Cardiac septum (tissue), 1 donor: Measurements from ENCODE around the gene LGMN. TPM values are rescaled to one million over a fixed set of nuclear protein-coding genes. Genes with fewer than 3 reads are reported as not detected.

Experiments used
- DNase-seq: peaks from one replicate; pipeline ENCODE4 v3.0.0-alpha.2; 2020; ENCODE audit warnings: low spot score
- intact Hi-C: fragments of 100-400 bp; cut with DNase I; formaldehyde crosslinking; loops from one replicate; pipeline ENCODE4 v1.14.0; 2022
- total RNA-seq: library from RNA; stranded (reverse); fragmentation: NEBNext Ultra II Directional; extraction: Animal tissue kit (Norgen Biotek cat#: 25700); gene quantifications from one replicate; pipeline ENCODE4 v1.2.1, GENCODE V29; 2021
- donor health status: DM: no; HTN: no; CAD: no.

The LGMN gene
- total RNA-seq, 1 donor from 2014 or later, result 81.8 TPM

GRCh38 chr14:92733007-92733406, 15.4 kb downstream of the LGMN start:
- intact Hi-C loops, result no loop called here
- no peak for DNase-seq

GRCh38 chr14:92731622-92732115, 16.8 kb downstream of the LGMN start:
- intact Hi-C loops, result no loop called here
- no peak for DNase-seq

GRCh38 chr14:92729634-92730358, 18.6 kb downstream of the LGMN start:
- intact Hi-C loops, result no loop called here
- no peak for DNase-seq

GRCh38 chr14:92728759-92729364, 19.6 kb downstream of the LGMN start:
- intact Hi-C loops, result no loop called here
- DNase-seq, result peak; percentile 38

- peak; percentile 33 for DNase-seq
- intact Hi-C loops, result no loop called here
These were observed 21.5 kb downstream of the LGMN start for GRCh38 chr14:92726933-92727262.

- intact Hi-C loops, result no loop called here
- DNase-seq, result peak; percentile 76
These were observed 22.1 kb downstream of the LGMN start for GRCh38 chr14:92726135-92726932.

- no peak for DNase-seq
- intact Hi-C loops, result loop anchor here (5.0 kb wide), 1 partner anchor 33 kb away; no protein-coding TSS in a partner anchor
These were observed 23.7 kb downstream of the LGMN start for GRCh38 chr14:92724516-92725340.

- intact Hi-C loops, result loop anchor here (5.0 kb wide), 1 partner anchor 37 kb away; no protein-coding TSS in a partner anchor
- no peak for DNase-seq
These were observed 28.5 kb downstream of the LGMN start for GRCh38 chr14:92719890-92720323.

GRCh38 chr14:92719421-92719820, 29.0 kb downstream of the LGMN start:
- intact Hi-C loops, result no loop called here
- DNase-seq, result no peak

- DNase-seq, result no peak
These were observed 29.8 kb downstream of the LGMN start for GRCh38 chr14:92718664-92719063.

GRCh38 chr14:92717571-92718042, 30.8 kb downstream of the LGMN start:
- no peak for DNase-seq
- intact Hi-C loops, result no loop called here

More at GRCh38 chr14:92718664-92719063, 29.8 kb downstream of the LGMN start:
- intact Hi-C loops, result no loop called here

GRCh38 chr14:92716131-92716530, 32.3 kb downstream of the LGMN start:
- intact Hi-C loops, result no loop called here
- no peak for DNase-seq

GRCh38 chr14:92714739-92715307, 33.6 kb downstream of the LGMN start:
- peak; percentile 86 for DNase-seq
- intact Hi-C loops, result loop anchor here (1.0 kb wide), 1 partner anchor 69 kb away; no protein-coding TSS in a partner anchor

- intact Hi-C loops, result no loop called here
- no peak for DNase-seq
These were observed 35.8 kb downstream of the LGMN start for GRCh38 chr14:92712654-92713051.

GRCh38 chr14:92711976-92712653, 36.3 kb downstream of the LGMN start:
- intact Hi-C loops, result no loop called here
- DNase-seq, result no peak

- no peak for DNase-seq
- intact Hi-C loops, result no loop called here
These were observed 38.5 kb downstream of the LGMN start for GRCh38 chr14:92710001-92710341.

- no peak for DNase-seq
- intact Hi-C loops, result no loop called here
These were observed 39.0 kb downstream of the LGMN start for GRCh38 chr14:92709340-92710000.

GRCh38 chr14:92706386-92706785, 42.0 kb downstream of the LGMN start:
- intact Hi-C loops, result no loop called here
- no peak for DNase-seq
